ENCODE measurements around the gene CST2. TPM values are rescaled to one million over a fixed set of nuclear protein-coding genes. Genes with fewer than 3 reads are reported as not detected.
"Not testable (repeated sequence)": the region's sequence is repeated elsewhere in the genome, so short reads cannot be mapped to it uniquely, and the experiment has no call there.

The CST2 gene
- not detected in 2 replicates for total RNA-seq (2014; rRNA removed; shearing (Covaris generic))
- polyA plus RNA-seq (2015; cell fraction: cytosol; rRNA removed), result not detected in 2 replicates
- polyA plus RNA-seq (2015; cell fraction: nucleus; rRNA removed), result not detected in 2 replicates

- DNase-seq (ENCODE audit: low read depth), result peak; percentile 21
Observed at GRCh38 chr20:23826541-23827021, at the start of gene CST2. TSS of gene CST2 (minus strand) at chr20:23826729. CDS start at chr20:23826660, 69 bp downstream.

- no peak for DNase-seq (ENCODE audit: low read depth)
Observed at GRCh38 chr20:23875606-23876237, 49.2 kb upstream of the CST2 start.

GRCh38 chr20:23874747-23875146 is 48.2 kb upstream of the CST2 start:
- no peak for DNase-seq (ENCODE audit: low read depth)

- DNase-seq (ENCODE audit: low read depth), result no peak
Observed at GRCh38 chr20:23873370-23874015, 47.0 kb upstream of the CST2 start.

- DNase-seq (ENCODE audit: low read depth), result no peak
Observed at GRCh38 chr20:23872065-23872464, 45.5 kb upstream of the CST2 start.

GRCh38 chr20:23870461-23870860 is 43.9 kb upstream of the CST2 start:
- DNase-seq (ENCODE audit: low read depth), result no peak

- no peak for DNase-seq (ENCODE audit: low read depth)
Observed at GRCh38 chr20:23869520-23869919, 43.0 kb upstream of the CST2 start.

- no peak for DNase-seq (ENCODE audit: low read depth)
Observed at GRCh38 chr20:23868321-23868720, 41.8 kb upstream of the CST2 start.

- DNase-seq (ENCODE audit: low read depth), result no peak
Observed at GRCh38 chr20:23867152-23867776, 40.7 kb upstream of the CST2 start.

- not testable (repeated sequence) for DNase-seq (ENCODE audit: low read depth)
Observed at GRCh38 chr20:23860771-23861170, 34.2 kb upstream of the CST2 start.

GRCh38 chr20:23857962-23858595 is 31.6 kb upstream of the CST2 start:
- no peak for DNase-seq (ENCODE audit: low read depth)

- DNase-seq (ENCODE audit: low read depth), result no peak
Observed at GRCh38 chr20:23856736-23857135, 30.2 kb upstream of the CST2 start.

GRCh38 chr20:23856226-23856625 is 29.7 kb upstream of the CST2 start:
- DNase-seq (ENCODE audit: low read depth), result no peak

- DNase-seq (ENCODE audit: low read depth), result no peak
Observed at GRCh38 chr20:23841693-23842092, 15.2 kb upstream of the CST2 start.

- no peak for DNase-seq (ENCODE audit: low read depth)
Observed at GRCh38 chr20:23835716-23836115, 9.2 kb upstream of the CST2 start.

- no peak for DNase-seq (ENCODE audit: low read depth)
Observed at GRCh38 chr20:23832775-23833513, 6.4 kb upstream of the CST2 start.

- peak; percentile 68 for DNase-seq (ENCODE audit: low read depth)
Observed at GRCh38 chr20:23831961-23832360, 5.4 kb upstream of the CST2 start.

GRCh38 chr20:23823621-23824324 is 2.8 kb downstream of the CST2 start:
- no peak for DNase-seq (ENCODE audit: low read depth)

GRCh38 chr20:23823111-23823510 is 3.4 kb downstream of the CST2 start:
- no peak for DNase-seq (ENCODE audit: low read depth)

- no peak for DNase-seq (ENCODE audit: low read depth)
Observed at GRCh38 chr20:23820493-23820892, 6.0 kb downstream of the CST2 start.
